DMS53 (cell line): ENCODE measurements around the gene CTBP2.

Source experiments
- DNase-seq: peaks from one replicate; lab custom pipeline; 2025; lab: John Stamatoyannopoulos, UW

Gene CTBP2

GRCh38 chr10:125125951-125126735, 34.2 kb downstream of the CTBP2 start:
- no peak for DNase-seq

GRCh38 chr10:125124907-125125306, 35.5 kb downstream of the CTBP2 start:
- DNase-seq, result no peak

- no peak for DNase-seq
These were observed 36.3 kb downstream of the CTBP2 start for GRCh38 chr10:125124115-125124487.

- DNase-seq, result peak; percentile 92
These were observed 36.8 kb downstream of the CTBP2 start for GRCh38 chr10:125123476-125124114.

GRCh38 chr10:125122566-125122965, 37.8 kb downstream of the CTBP2 start:
- no peak for DNase-seq

GRCh38 chr10:125121003-125121402, 39.4 kb downstream of the CTBP2 start:
- DNase-seq, result peak; percentile 53

GRCh38 chr10:125120053-125120710, 40.2 kb downstream of the CTBP2 start:
- peak; percentile 78 for DNase-seq

- DNase-seq, result no peak
These were observed 41.7 kb downstream of the CTBP2 start for GRCh38 chr10:125118701-125119100.

- DNase-seq, result no peak
These were observed 42.3 kb downstream of the CTBP2 start for GRCh38 chr10:125118011-125118611.

- DNase-seq, result no peak
These were observed 43.6 kb downstream of the CTBP2 start for GRCh38 chr10:125116652-125117310.

- DNase-seq, result no peak
These were observed 44.2 kb downstream of the CTBP2 start for GRCh38 chr10:125116041-125116649.

- DNase-seq, result no peak
These were observed 45.0 kb downstream of the CTBP2 start for GRCh38 chr10:125115409-125115808.

- DNase-seq, result no peak
These were observed 45.5 kb downstream of the CTBP2 start for GRCh38 chr10:125114761-125115391.

- no peak for DNase-seq
These were observed 46.5 kb downstream of the CTBP2 start for GRCh38 chr10:125113691-125114371.

- DNase-seq, result no peak
These were observed 47.5 kb downstream of the CTBP2 start for GRCh38 chr10:125112697-125113494.

- no peak for DNase-seq
These were observed 49.1 kb downstream of the CTBP2 start for GRCh38 chr10:125111118-125111727.

GRCh38 chr10:125107965-125108580, 52.3 kb downstream of the CTBP2 start:
- no peak for DNase-seq

GRCh38 chr10:125107166-125107949, 53.0 kb downstream of the CTBP2 start:
- no peak for DNase-seq
